Neural crest cell (in vitro differentiated cells): ENCODE measurements around the gene PTPRO. TPM values are rescaled to one million over a fixed set of nuclear protein-coding genes. Genes with fewer than 3 reads are reported as not detected.

Experiments used
- DNase-seq: peaks from one replicate; pipeline ENCODE4 v3.0.0; 2021; ENCODE audit warnings: low read depth, mixed read lengths, low spot score
- H3K27ac Mint-ChIP-seq: one replicate; pipeline ENCODE4 v1.8.0; 2021; ENCODE audit warnings: mild to moderate bottlenecking, mixed read lengths; ENCODE audit not compliant: unreplicated experiment
- H3K27me3 Mint-ChIP-seq: 2 replicates; pipeline ENCODE4 v1.8.0; 2021; ENCODE audit warnings: low read depth, mild to moderate bottlenecking, mixed read lengths
- H3K36me3 Mint-ChIP-seq: 2 replicates; pipeline ENCODE4 v1.8.0; 2021; ENCODE audit warnings: low read depth, mild to moderate bottlenecking, mixed read lengths
- H3K4me1 Mint-ChIP-seq: 2 replicates; pipeline ENCODE4 v1.8.0; 2021; ENCODE audit warnings: mixed read lengths
- H3K4me3 Mint-ChIP-seq: one replicate; pipeline ENCODE4 v1.8.0; 2021; ENCODE audit warnings: mild to moderate bottlenecking, mixed read lengths
- H3K9me3 Mint-ChIP-seq: 2 replicates; pipeline ENCODE4 v1.8.0; 2021; ENCODE audit warnings: mixed read lengths
- total RNA-seq: library from RNA; stranded (reverse); gene quantifications from 2 replicates; pipeline ENCODE4 v1.2.1, GENCODE V29; 2021
- TF ChIP-seq, protein P1 (sequence below): fragments of 200-600 bp; sonication (generic); conservative IDR thresholded peaks from 2 replicates; pipeline ENCODE4 v1.5.0; 2021; ENCODE audit warnings: antibody characterized with exemption, mild to moderate bottlenecking

The PTPRO gene
- total RNA-seq, 1 donor from 2014 or later, result 3.1 TPM

DNA sequence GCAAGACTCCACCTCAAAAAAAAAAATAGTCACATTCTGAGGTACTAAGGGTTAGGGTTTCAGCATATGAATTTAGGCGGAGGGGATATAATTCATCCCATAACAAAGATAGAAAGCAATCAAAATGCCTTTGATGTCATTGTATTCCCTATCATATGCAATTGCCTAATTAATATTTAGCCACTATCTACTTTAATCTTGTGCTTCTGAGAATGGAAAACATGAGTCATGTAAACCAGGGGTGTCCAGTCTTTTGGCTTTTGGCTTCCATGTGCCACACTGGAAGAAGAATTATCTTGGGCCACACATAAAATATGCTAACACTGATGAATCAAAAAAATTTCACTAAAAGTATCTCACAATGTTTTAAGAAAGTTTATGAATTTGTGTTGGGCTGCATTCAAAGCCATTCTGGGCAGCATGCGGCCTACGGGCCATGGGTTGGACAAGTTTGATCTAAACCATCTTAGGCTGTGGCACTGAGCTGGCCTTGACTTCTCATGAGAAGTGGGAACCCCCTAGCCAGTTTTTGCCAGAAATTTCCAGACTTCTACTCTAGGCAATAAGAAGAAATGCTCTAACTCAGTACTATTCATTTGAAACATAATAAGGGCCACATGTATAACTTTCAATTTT is 219.8 kb downstream of the PTPRO start:
- TF ChIP-seq, protein P1, sequence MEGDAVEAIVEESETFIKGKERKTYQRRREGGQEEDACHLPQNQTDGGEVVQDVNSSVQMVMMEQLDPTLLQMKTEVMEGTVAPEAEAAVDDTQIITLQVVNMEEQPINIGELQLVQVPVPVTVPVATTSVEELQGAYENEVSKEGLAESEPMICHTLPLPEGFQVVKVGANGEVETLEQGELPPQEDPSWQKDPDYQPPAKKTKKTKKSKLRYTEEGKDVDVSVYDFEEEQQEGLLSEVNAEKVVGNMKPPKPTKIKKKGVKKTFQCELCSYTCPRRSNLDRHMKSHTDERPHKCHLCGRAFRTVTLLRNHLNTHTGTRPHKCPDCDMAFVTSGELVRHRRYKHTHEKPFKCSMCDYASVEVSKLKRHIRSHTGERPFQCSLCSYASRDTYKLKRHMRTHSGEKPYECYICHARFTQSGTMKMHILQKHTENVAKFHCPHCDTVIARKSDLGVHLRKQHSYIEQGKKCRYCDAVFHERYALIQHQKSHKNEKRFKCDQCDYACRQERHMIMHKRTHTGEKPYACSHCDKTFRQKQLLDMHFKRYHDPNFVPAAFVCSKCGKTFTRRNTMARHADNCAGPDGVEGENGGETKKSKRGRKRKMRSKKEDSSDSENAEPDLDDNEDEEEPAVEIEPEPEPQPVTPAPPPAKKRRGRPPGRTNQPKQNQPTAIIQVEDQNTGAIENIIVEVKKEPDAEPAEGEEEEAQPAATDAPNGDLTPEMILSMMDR, result no peak
- Mint-ChIP-seq H3K4me1 (peaks cover 13% of the 10 kb centered on the region), H3K27me3 (no peaks in the 10 kb centered on the region), H3K36me3 (no peaks in the 10 kb centered on the region), H3K4me3 (no peak overlapping the region), H3K9me3 (no peaks in the 10 kb centered on the region), H3K27ac (no peak overlapping the region)
- DNase-seq, result no peak

DNA sequence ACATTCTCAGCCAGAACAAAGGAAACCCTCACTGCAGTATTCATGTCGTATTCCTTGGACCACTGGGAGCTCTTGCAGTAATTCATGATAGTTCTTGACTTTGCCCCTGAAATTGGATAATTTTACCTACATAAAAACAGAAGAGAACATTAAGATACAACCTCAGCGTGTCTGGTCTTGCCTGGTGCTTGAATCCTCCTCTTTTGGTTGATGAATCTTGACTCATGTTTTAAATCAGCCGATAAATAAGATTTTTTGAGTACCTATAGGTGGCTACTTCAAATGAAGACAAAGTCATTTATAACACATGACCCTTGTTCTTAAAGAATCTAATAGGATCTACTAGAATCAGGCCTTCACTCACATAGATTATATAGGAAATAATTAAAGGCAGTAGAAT is 221.0 kb downstream of the PTPRO start:
- TF ChIP-seq, protein P1, result no peak
- H3K4me3 Mint-ChIP-seq, result no peak overlapping the region

DNA sequence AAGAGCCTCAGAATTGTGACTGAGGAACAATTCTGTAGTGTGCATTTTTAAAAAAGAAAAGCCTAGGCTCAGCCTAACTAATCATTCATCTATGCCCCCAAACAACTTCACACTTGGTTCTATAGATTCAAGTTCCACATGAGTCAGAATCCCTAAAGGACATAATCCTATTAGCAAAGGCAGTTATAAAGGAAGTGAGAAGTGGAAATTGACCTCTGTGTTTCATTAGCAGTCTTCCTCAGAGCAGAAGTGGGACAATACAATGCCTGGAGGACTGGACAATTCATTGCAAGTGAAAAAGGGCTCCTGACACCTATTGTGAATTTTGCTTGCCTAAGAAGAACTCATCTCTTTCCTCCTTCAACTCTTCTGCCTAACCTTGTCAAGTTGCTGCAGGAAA is 222.3 kb downstream of the PTPRO start:
- Mint-ChIP-seq H3K36me3 (no peaks in the 10 kb centered on the region), H3K4me3 (no peak overlapping the region), H3K27ac (no peak overlapping the region), H3K27me3 (no peaks in the 10 kb centered on the region), H3K4me1 (peaks cover 13% of the 10 kb centered on the region), H3K9me3 (peaks cover 4% of the 10 kb centered on the region)
- no peak for DNase-seq
- TF ChIP-seq, protein P1, result no peak

More for the DNA sequence above, 221.0 kb downstream of the PTPRO start:
- no peaks in the 10 kb centered on the region for H3K36me3 Mint-ChIP-seq
- H3K27me3 Mint-ChIP-seq, result no peaks in the 10 kb centered on the region
- peaks cover under 1% of the 10 kb centered on the region for H3K9me3 Mint-ChIP-seq
- H3K4me1 Mint-ChIP-seq, result peaks cover 13% of the 10 kb centered on the region
- no peak overlapping the region for H3K27ac Mint-ChIP-seq
- no peak for DNase-seq

DNA sequence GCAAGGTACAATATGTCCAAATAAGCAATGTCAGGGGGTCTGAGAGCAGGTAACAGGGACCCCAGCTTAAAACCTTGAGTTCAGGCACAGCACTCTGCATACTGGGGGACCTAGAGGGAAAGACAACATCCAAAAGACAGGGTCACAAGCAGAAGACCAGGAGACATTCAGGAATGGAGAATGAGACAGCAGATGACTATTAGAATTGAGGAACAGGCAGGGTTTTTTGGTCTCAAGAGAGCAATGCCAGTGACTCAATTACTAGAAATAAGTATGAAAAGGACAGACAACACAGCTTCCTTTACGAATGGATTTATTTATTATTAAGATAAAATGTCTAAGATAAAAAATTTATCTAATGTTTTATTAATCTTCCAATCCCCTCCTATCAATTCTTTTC is 223.0 kb downstream of the PTPRO start:
- Mint-ChIP-seq H3K27me3 (no peaks in the 10 kb centered on the region), H3K4me1 (peaks cover 13% of the 10 kb centered on the region), H3K36me3 (no peaks in the 10 kb centered on the region), H3K27ac (no peak overlapping the region), H3K4me3 (no peak overlapping the region), H3K9me3 (peaks cover 4% of the 10 kb centered on the region)
- TF ChIP-seq, protein P1, result no peak
- no peak for DNase-seq

DNA sequence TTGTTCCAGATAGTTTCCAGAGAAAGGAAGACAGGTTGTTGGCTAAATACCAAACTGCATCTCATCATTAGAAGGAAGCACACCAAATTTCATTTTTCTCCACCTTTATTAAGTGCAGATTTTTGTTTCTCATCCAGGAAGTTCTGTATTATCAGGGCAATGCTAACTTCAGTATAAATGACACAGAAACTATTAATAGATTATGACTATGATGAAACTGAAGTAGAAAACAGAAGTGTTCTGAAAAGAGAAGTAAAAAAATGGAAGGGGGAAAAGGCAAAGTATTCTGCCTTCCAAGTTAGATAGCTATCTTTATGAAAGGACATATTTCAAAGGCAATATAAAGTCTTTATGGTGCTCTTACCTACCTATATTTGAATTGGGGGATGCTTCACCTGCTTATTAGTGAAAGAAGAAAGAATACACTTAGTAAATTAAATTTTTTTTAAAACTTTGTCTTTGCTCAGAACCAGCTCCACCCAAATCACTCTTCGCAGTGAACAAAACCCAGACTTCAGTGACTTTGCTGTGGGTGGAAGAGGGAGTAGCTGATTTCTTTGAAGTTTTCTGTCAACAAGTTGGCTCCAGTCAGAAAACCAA is 223.9 kb downstream of the PTPRO start:
- Mint-ChIP-seq H3K36me3 (no peaks in the 10 kb centered on the region), H3K27me3 (no peaks in the 10 kb centered on the region), H3K4me3 (no peak overlapping the region), H3K4me1 (peaks cover 13% of the 10 kb centered on the region), H3K9me3 (peaks cover 4% of the 10 kb centered on the region), H3K27ac (no peak overlapping the region)
- TF ChIP-seq, protein P1, result no peak
- DNase-seq, result no peak
